Aorta (tissue), 5 donors: ENCODE measurements around the gene SEMA3E. TPM values are rescaled to one million over a fixed set of nuclear protein-coding genes. Genes with fewer than 3 reads are reported as not detected.

Experiments used
- ATAC-seq: fragments of 200-7000 bp; cut with Tn5 transposase; one replicate; pipeline ENCODE4 v1.9.1; 2022; ENCODE audit warnings: moderate library complexity; ENCODE audit not compliant: low FRiP score
- DNase-seq, 2 donors: peaks; one replicate each; pipeline ENCODE4 v3.0.0-alpha.2; 2020
- H3K27ac ChIP-seq, 2 donors: one replicate each; pipeline ENCODE4 v1.5.1; 2013; ENCODE audit warnings: low read length in 2 of 2, mild to moderate bottlenecking in 2 of 2, moderate library complexity in 2 of 2, control low read depth in 1 of 2, inconsistent platforms in 1 of 2, low read depth in 1 of 2
- H3K27me3 ChIP-seq, 2 donors: one replicate each; pipeline ENCODE4 v1.6.1; 2013; ENCODE audit warnings: control low read depth in 1 of 2, low read length in 1 of 2, mild to moderate bottlenecking in 1 of 2, moderate library complexity in 1 of 2; ENCODE audit not compliant: insufficient read depth in 2 of 2, control insufficient read depth in 1 of 2
- H3K36me3 ChIP-seq, 2 donors: one replicate each; pipeline ENCODE4 v1.6.1; 2013; ENCODE audit warnings: control low read depth in 1 of 2, low read length in 1 of 2, mild to moderate bottlenecking in 1 of 2; ENCODE audit not compliant: insufficient read depth in 2 of 2, control insufficient read depth in 1 of 2
- H3K4me1 ChIP-seq, 2 donors: one replicate each; pipeline ENCODE4 v1.6.1; 2013; ENCODE audit warnings: low read length in 2 of 2, control low read depth in 1 of 2, mild to moderate bottlenecking in 1 of 2, moderate library complexity in 1 of 2; ENCODE audit not compliant: insufficient read depth in 2 of 2, control insufficient read depth in 1 of 2
- H3K4me3 ChIP-seq, 2 donors: one replicate each; pipeline ENCODE4 v1.5.1; 2013; ENCODE audit warnings: low read length in 2 of 2, control low read depth in 1 of 2, mild to moderate bottlenecking in 1 of 2
- H3K9me3 ChIP-seq: one replicate; pipeline ENCODE4 v1.6.1; 2013; ENCODE audit warnings: mild to moderate bottlenecking, low read length; ENCODE audit not compliant: control insufficient read depth
- WGBS, 2 donors: extraction: QIAGEN DNeasy Blood & Tissue Kit; methylation state at CpG; one replicate each; pipeline ENCODE4 v1.1.7; 2013; 5-methylcytosine and 5-hydroxymethylcytosine counted together
- intact Hi-C, 2 donors: fragments of 100-400 bp; cut with DNase I; formaldehyde crosslinking; loops; one replicate each; pipeline versions ENCODE4 v1.14.2 to v1.15.0; 2022
- long read RNA-seq, 2 donors: library from polyadenylated mRNA; unstranded; transcript quantifications; one replicate each; pipeline ENCODE4 v2.0.0, GENCODE V29; 2020 to 2021
- polyA plus RNA-seq, 2 donors: library from polyadenylated mRNA; stranded (reverse); fragments of 200-250 nt; gene quantifications; one replicate each; pipeline ENCODE4 v1.2.3, GENCODE V29; 2013
- total RNA-seq, 2 donors: library from RNA; stranded (reverse); fragmentation: NEBNext Ultra II Directional; extraction: Animal tissue kit (Norgen Biotek cat#: 25700); gene quantifications; one replicate each; pipeline ENCODE4 v1.2.1, GENCODE V29; 2021
- donor health status: healthy with polysubstance abuse.
- donor health status: Bipolar disorder and iron deficiency.
- donor health status: DM: no; HTN: no; CAD: no.
- donor health status: DM: no; HTN: no; CAD: no.
- donor health status: DM: yes; HTN: yes; CAD: no.

Gene SEMA3E
- total RNA-seq (10 to 100 TPM in 1 of 2 donors, 1 to 10 TPM in 1; 9.1 to 35.0 TPM), polyA plus RNA-seq (1 to 10 TPM in 1 of 2 donors, under 1 TPM in 1; 0.38 to 1.9 TPM)
- long read RNA-seq, donor 1, full-length matches to known transcripts: 25 of 41 reads
- long read RNA-seq, donor 1, partial matches to known transcripts: 5 of 41 reads
- long read RNA-seq, donor 1, other reads (novel, unspliced or antisense): 11 of 41 reads
- long read RNA-seq, donor 2, full-length matches to known transcripts: 3 of 4 reads
- long read RNA-seq, donor 2, partial matches to known transcripts: 0 of 4 reads
- long read RNA-seq, donor 2, other reads (novel, unspliced or antisense): 1 of 4 reads

DNA sequence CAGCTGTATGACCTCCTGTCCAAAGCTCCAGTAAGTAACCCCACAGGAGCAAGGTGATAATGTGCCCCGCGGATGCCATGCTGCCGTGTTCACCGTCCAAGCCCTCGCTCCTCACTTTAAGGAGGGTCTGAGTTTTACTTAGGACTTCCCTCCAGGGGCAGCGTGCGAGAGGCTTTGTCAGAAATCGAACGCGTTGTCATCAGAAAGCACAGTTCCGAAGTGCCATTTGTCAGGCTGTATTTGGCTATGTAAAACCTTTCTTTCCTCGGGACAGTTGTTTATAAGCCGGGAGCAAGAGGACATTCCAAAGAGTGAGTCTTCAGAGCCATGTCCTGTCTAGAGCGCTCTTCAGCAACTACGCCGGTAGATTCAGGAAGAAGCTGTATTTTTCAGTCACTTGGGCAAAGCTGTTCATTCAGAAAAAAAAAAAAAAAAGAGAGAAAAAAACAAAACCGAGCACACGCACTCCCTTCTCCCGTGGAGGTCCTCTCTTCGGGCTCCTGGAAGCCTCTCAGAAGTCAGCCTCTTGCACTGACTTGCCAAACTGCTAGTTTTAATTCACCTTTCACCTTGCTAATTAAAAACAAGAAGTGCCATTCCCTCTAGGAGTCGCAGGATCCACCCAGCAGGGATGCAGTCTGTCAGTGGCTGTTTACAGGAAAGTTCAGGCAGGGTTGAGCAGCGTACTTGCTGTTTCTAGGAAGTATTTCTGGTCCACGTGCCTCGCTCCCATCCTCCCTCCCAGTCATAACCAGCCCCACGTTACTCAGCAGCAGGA, at the start of gene SEMA3E:
SEMA3E (minus strand) TSS at position 676 of the 778 bp plus-strand sequence.
- H3K4me3 ChIP-seq: peak within 1 kb of the TSS; percentile 26 to 49
- intact Hi-C loops: no loop called here
- DNase-seq (peak in 1 of 2 donors; percentile 58), ATAC-seq (peak; percentile 60)
- H3K27ac ChIP-seq: no peak within 1 kb of the TSS
- H3K36me3 ChIP-seq: no peaks in the 10 kb centered on the region
- H3K27me3 ChIP-seq: no peaks in the 10 kb centered on the region
- no peaks in the 10 kb centered on the region for H3K4me1 ChIP-seq
- WGBS, 2 donors: 1 to 2% methylated on average over 25 of the region's 25 CpGs
- no peaks in the 10 kb centered on the region for H3K9me3 ChIP-seq

- Histone ChIP-seq H3K27me3 (no peaks in the 10 kb centered on the region), H3K4me3 (no peak overlapping the region), H3K36me3 (no peaks in the 10 kb centered on the region), H3K4me1 (peaks cover 0 to 2% of the 10 kb centered on the region in 2 donors), H3K27ac (no peak overlapping the region), H3K9me3 (no peaks in the 10 kb centered on the region)
- ATAC-seq: no peak
- intact Hi-C loops: no loop called here
- WGBS, 2 donors: 34 to 35% methylated on average over 5 of the region's 5 CpGs
- no peak for DNase-seq
Measured at GRCh38 chr7:83697804-83698530, 49.0 kb upstream of the SEMA3E start.

- Histone ChIP-seq H3K27ac (no peak overlapping the region), H3K36me3 (no peaks in the 10 kb centered on the region), H3K4me1 (peaks cover 0 to 2% of the 10 kb centered on the region in 2 donors), H3K27me3 (no peaks in the 10 kb centered on the region), H3K9me3 (peaks cover 1% of the 10 kb centered on the region), H3K4me3 (no peak overlapping the region)
- 85 to 86% methylated on average over 2 of the region's 2 CpGs for WGBS, 2 donors
- DNase-seq (no peak), ATAC-seq (no peak)
- intact Hi-C loops: no loop called here
Measured at GRCh38 chr7:83696101-83696500, 47.2 kb upstream of the SEMA3E start.

- intact Hi-C loops: no loop called here
- peaks cover 2% of the 10 kb centered on the region for H3K9me3 ChIP-seq
- H3K27ac ChIP-seq: no peak overlapping the region
- ATAC-seq (no peak), DNase-seq (no peak)
- 40 to 41% methylated on average over 3 of the region's 3 CpGs for WGBS, 2 donors
- H3K4me3 ChIP-seq: no peak overlapping the region
- H3K36me3 ChIP-seq: no peaks in the 10 kb centered on the region
- H3K27me3 ChIP-seq: no peaks in the 10 kb centered on the region
- peaks cover 0 to 2% of the 10 kb centered on the region in 2 donors for H3K4me1 ChIP-seq
Measured at GRCh38 chr7:83695128-83695960, 46.4 kb upstream of the SEMA3E start.

DNA sequence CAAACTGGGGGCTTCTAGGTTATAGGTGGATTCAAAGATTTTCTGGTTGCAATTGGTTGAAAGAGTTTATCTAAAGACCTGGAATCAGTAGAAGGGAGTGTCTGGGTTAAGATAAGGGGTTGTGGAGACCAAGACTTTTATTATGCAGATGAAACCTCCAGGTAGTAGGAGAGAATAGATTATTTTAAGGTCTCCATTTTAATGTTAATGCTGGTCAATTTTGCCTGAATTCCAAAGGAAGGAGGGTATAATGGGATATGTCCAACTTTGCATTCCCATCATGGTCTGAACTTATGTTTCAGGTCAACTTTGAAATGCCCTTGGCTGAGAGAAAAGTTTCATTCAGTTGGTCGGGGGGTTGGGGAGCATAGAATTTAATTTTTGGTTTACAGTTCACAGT, 44.3 kb upstream of the SEMA3E start:
- intact Hi-C loops: no loop called here
- H3K27ac ChIP-seq: no peak overlapping the region
- no peaks in the 10 kb centered on the region for H3K36me3 ChIP-seq
- no peak overlapping the region for H3K4me3 ChIP-seq
- no peaks in the 10 kb centered on the region for H3K4me1 ChIP-seq
- ATAC-seq (no peak), DNase-seq (no peak)
- peaks cover 2% of the 10 kb centered on the region for H3K9me3 ChIP-seq
- no peaks in the 10 kb centered on the region for H3K27me3 ChIP-seq
- WGBS, 2 donors: 79 to 83% methylated on average over 1 of the region's 1 CpG

- intact Hi-C loops: no loop called here
- H3K4me1 ChIP-seq: no peaks in the 10 kb centered on the region
- ATAC-seq: no peak
- no peaks in the 10 kb centered on the region for H3K36me3 ChIP-seq
- no peak for DNase-seq
- no peak overlapping the region for H3K27ac ChIP-seq
- H3K4me3 ChIP-seq: no peak overlapping the region
- WGBS, 2 donors: 41 to 43% methylated on average over 4 of the region's 4 CpGs
- H3K9me3 ChIP-seq: peaks cover 2% of the 10 kb centered on the region
- H3K27me3 ChIP-seq: no peaks in the 10 kb centered on the region
Measured at GRCh38 chr7:83691095-83691494, 42.2 kb upstream of the SEMA3E start.

DNA sequence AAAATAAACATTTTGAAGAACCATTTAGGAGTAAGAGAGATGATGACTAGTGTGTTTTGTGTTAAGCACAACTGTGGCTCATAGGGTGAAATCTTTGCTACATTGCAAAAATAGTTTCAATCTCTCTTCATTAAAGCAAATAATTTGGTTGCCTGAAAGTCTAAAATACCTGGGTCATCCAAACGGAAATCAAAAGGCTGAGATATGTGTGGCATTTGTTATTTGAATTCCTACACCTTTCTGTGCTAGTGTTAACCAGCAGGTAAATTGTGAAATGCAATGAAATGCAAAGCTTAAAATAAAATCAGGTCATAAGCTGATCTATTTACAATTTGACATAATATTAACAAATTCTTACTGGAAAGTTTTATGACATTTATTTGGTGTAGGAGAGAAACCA, 40.9 kb upstream of the SEMA3E start:
- DNase-seq (no peak), ATAC-seq (no peak)
- no peaks in the 10 kb centered on the region for H3K36me3 ChIP-seq
- 24 to 26% methylated on average over 1 of the region's 1 CpG for WGBS, 2 donors
- H3K4me3 ChIP-seq: no peak overlapping the region
- intact Hi-C loops: no loop called here
- H3K4me1 ChIP-seq: no peaks in the 10 kb centered on the region
- no peaks in the 10 kb centered on the region for H3K27me3 ChIP-seq
- peaks cover 2% of the 10 kb centered on the region for H3K9me3 ChIP-seq
- H3K27ac ChIP-seq: no peak overlapping the region

DNA sequence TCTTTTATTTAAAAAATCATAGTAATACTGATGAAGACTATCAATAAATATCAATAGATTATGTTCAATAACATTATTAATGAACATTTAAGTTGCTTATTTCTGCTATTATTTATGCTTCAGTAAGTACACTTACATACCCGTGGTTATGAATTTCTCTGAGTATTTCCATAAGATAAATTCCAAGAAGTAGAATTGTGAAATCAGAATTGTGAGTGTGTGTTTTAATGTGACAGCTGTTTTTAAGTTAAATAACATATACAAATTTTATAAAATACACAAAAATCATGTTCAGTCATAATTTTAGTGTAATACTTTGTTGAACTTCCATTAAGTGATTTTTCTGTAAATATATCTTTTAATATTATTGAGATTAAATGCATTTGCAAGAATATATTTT, 37.5 kb upstream of the SEMA3E start:
- no peak for DNase-seq
- Histone ChIP-seq H3K4me3 (no peak overlapping the region), H3K27me3 (no peaks in the 10 kb centered on the region), H3K9me3 (peaks cover 2% of the 10 kb centered on the region), H3K36me3 (no peaks in the 10 kb centered on the region), H3K4me1 (no peaks in the 10 kb centered on the region), H3K27ac (no peak overlapping the region)
- intact Hi-C loops: no loop called here
- ATAC-seq: no peak
- 62 to 70% methylated on average over 1 of the region's 1 CpG for WGBS, 2 donors
